GM12878 (cell line): Measurements from ENCODE around the gene RALGAPA2. TPM values are rescaled to one million over a fixed set of nuclear protein-coding genes. Genes with fewer than 3 reads are reported as not detected.

ENCODE experiments used
- BCL11A ChIP-seq: IDR thresholded peaks from 2 replicates; pipeline ENCODE4 v1.6.1; 2011; ENCODE audit warnings: low read depth, low read length
- CEBPB ChIP-seq, 2 experiments: fragments of 150-350 bp in 1 of 2; IDR thresholded peaks; 2 replicates each; pipeline ENCODE4 v1.6.1; 2012 to 2014; ENCODE audit warnings: low read depth in 2 of 2, low read length in 2 of 2, borderline replicate concordance in 1 of 2, inconsistent platforms in 1 of 2
- E2F4 ChIP-seq: IDR thresholded peaks from 2 replicates; pipeline ENCODE4 v1.6.1; 2012; ENCODE audit warnings: low read depth, low read length, improper control_type of control experiment
- EP300 ChIP-seq, 2 experiments: fragments of 150-350 bp in 1 of 2; IDR thresholded peaks; 2 replicates each; pipeline ENCODE4 v1.6.1; 2011 to 2012; ENCODE audit warnings: low read depth in 2 of 2, low read length in 2 of 2, borderline replicate concordance in 1 of 2, improper control_type of control experiment in 1 of 2, inconsistent platforms in 1 of 2; ENCODE audit not compliant: control insufficient read depth in 1 of 2
- FOXK2 ChIP-seq: fragments of 450-650 bp; IDR thresholded peaks from 2 replicates; pipeline ENCODE4 v1.6.1; 2017; ENCODE audit warnings: mild to moderate bottlenecking, moderate library complexity
- HDAC2 ChIP-seq: fragments of 200-600 bp; sonication (generic); IDR thresholded peaks from 2 replicates; pipeline ENCODE4 v1.6.1; 2017
- HDGF ChIP-seq: fragments of 450-650 bp; IDR thresholded peaks from 2 replicates; pipeline ENCODE4 v1.6.1; 2016; ENCODE audit warnings: antibody characterized with exemption
- MTA2 ChIP-seq: fragments of 450-650 bp; IDR thresholded peaks from 2 replicates; pipeline ENCODE4 v1.6.1; 2016; ENCODE audit warnings: low read depth, mild to moderate bottlenecking, moderate library complexity
- MYB ChIP-seq: fragments of 150-350 bp; IDR thresholded peaks from 2 replicates; pipeline ENCODE4 v1.6.1; 2014; ENCODE audit warnings: mild to moderate bottlenecking, low read depth, low read length, borderline replicate concordance
- NFIC ChIP-seq: IDR thresholded peaks from 2 replicates; pipeline ENCODE4 v1.6.1; 2012; ENCODE audit warnings: low read depth, mild to moderate bottlenecking, inconsistent platforms, low read length, moderate library complexity
- SMAD1 ChIP-seq: fragments of 450-650 bp; IDR thresholded peaks from 2 replicates; pipeline ENCODE4 v1.6.1; 2018; ENCODE audit warnings: mild to moderate bottlenecking, low read depth; ENCODE audit not compliant: partially characterized antibody
- SREBF1 ChIP-seq: IDR thresholded peaks from 2 replicates; pipeline ENCODE4 v1.6.1; 2012; ENCODE audit warnings: mild to moderate bottlenecking, low read length
- SRF ChIP-seq, 2 experiments: IDR thresholded peaks; 2 replicates each; pipeline ENCODE4 v1.6.1; 2011; ENCODE audit warnings: low read depth in 2 of 2, low read length in 2 of 2, mild to moderate bottlenecking in 1 of 2, moderate library complexity in 1 of 2
- SUPT20H ChIP-seq: IDR thresholded peaks from 2 replicates; pipeline ENCODE4 v1.6.1; 2011; ENCODE audit warnings: low read depth, mild to moderate bottlenecking, low read length, moderate library complexity, borderline replicate concordance; ENCODE audit not compliant: control insufficient read depth
- TAF1 ChIP-seq: IDR thresholded peaks from 2 replicates; pipeline ENCODE4 v1.6.1; 2011; ENCODE audit warnings: mild to moderate bottlenecking, low read depth, low read length, borderline replicate concordance
- TCF3 ChIP-seq: IDR thresholded peaks from 2 replicates; pipeline ENCODE4 v1.6.1; 2012; ENCODE audit warnings: low read depth, mild to moderate bottlenecking, low read length, borderline replicate concordance; ENCODE audit not compliant: insufficient read depth
- polyA plus RNA-seq, 11 experiments: library from polyadenylated mRNA; depleted of rRNA in 4 of 11; unstranded in 6 of 11; stranded (reverse) in 5 of 11; fragments of >200 nt; fragmentation: Nextera tagmentation in 4 of 11; fragmentation: Illumina TruSeq in 1 of 11; extraction: Ambion mirVana in 4 of 11; extraction: Trizol in 1 of 11; gene quantifications; 1 replicate in 1 of 11; 2 replicates in 10 of 11; pipeline versions ENCODE4 v1.2.1 to v1.2.3, GENCODE V29; 2011 to 2016; ENCODE audit warnings: inconsistent platforms in 2 of 11, missing spikeins in 2 of 11, low read depth in 1 of 11
- total RNA-seq, 4 experiments: library from RNA; depleted of rRNA in 3 of 4; stranded (reverse); fragments of >200 nt in 3 of 4; fragmentation: Illumina TruSeq in 1 of 4; extraction: Trizol in 1 of 4; gene quantifications; 2 replicates each; pipeline versions ENCODE4 v1.2.1 to v1.2.3, GENCODE V29; 2013 to 2021
- TF ChIP-seq, protein P1 (sequence below): fragments of 450-650 bp; IDR thresholded peaks from 2 replicates; pipeline ENCODE4 v1.6.1; 2018; ENCODE audit warnings: borderline replicate concordance, mild to moderate bottlenecking; ENCODE audit not compliant: partially characterized antibody
- TF ChIP-seq, protein P2 (sequence below): IDR thresholded peaks from 2 replicates; pipeline ENCODE4 v1.6.1; 2012; ENCODE audit warnings: mild to moderate bottlenecking, low read depth, low read length
- TF ChIP-seq, protein P3 (sequence below): IDR thresholded peaks from 2 replicates; pipeline ENCODE4 v1.6.1; 2011; ENCODE audit warnings: low read depth, low read length, improper control_type of control experiment, borderline replicate concordance
- TF ChIP-seq, protein P4 (sequence below): fragments of 450-650 bp; IDR thresholded peaks from 2 replicates; pipeline ENCODE4 v1.6.1; 2016; ENCODE audit warnings: mild to moderate bottlenecking

RALGAPA2 gene
- total and polyA plus RNA-seq, 10 of the 15 experiments (the other 5 are each of a cell fraction or from before 2014, with no cell fraction given), result 2.9 to 29.4 (median 19.6) TPM

- TF ChIP-seq HDAC2, result no peak
- TF ChIP-seq, protein P1, sequence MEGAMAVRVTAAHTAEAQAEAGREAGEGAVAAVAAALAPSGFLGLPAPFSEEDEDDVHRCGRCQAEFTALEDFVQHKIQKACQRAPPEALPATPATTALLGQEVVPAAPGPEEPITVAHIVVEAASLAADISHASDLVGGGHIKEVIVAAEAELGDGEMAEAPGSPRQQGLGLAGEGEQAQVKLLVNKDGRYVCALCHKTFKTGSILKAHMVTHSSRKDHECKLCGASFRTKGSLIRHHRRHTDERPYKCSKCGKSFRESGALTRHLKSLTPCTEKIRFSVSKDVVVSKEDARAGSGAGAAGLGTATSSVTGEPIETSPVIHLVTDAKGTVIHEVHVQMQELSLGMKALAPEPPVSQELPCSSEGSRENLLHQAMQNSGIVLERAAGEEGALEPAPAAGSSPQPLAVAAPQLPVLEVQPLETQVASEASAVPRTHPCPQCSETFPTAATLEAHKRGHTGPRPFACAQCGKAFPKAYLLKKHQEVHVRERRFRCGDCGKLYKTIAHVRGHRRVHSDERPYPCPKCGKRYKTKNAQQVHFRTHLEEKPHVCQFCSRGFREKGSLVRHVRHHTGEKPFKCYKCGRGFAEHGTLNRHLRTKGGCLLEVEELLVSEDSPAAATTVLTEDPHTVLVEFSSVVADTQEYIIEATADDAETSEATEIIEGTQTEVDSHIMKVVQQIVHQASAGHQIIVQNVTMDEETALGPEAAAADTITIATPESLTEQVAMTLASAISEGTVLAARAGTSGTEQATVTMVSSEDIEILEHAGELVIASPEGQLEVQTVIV, result no peak
- peak; percentile 94 for TF ChIP-seq MTA2
- TF ChIP-seq NFIC, result peak; percentile 86
- no peak for TF ChIP-seq E2F4
- TF ChIP-seq, protein P2, sequence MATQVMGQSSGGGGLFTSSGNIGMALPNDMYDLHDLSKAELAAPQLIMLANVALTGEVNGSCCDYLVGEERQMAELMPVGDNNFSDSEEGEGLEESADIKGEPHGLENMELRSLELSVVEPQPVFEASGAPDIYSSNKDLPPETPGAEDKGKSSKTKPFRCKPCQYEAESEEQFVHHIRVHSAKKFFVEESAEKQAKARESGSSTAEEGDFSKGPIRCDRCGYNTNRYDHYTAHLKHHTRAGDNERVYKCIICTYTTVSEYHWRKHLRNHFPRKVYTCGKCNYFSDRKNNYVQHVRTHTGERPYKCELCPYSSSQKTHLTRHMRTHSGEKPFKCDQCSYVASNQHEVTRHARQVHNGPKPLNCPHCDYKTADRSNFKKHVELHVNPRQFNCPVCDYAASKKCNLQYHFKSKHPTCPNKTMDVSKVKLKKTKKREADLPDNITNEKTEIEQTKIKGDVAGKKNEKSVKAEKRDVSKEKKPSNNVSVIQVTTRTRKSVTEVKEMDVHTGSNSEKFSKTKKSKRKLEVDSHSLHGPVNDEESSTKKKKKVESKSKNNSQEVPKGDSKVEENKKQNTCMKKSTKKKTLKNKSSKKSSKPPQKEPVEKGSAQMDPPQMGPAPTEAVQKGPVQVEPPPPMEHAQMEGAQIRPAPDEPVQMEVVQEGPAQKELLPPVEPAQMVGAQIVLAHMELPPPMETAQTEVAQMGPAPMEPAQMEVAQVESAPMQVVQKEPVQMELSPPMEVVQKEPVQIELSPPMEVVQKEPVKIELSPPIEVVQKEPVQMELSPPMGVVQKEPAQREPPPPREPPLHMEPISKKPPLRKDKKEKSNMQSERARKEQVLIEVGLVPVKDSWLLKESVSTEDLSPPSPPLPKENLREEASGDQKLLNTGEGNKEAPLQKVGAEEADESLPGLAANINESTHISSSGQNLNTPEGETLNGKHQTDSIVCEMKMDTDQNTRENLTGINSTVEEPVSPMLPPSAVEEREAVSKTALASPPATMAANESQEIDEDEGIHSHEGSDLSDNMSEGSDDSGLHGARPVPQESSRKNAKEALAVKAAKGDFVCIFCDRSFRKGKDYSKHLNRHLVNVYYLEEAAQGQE, result no peak
- TF ChIP-seq, protein P3, sequence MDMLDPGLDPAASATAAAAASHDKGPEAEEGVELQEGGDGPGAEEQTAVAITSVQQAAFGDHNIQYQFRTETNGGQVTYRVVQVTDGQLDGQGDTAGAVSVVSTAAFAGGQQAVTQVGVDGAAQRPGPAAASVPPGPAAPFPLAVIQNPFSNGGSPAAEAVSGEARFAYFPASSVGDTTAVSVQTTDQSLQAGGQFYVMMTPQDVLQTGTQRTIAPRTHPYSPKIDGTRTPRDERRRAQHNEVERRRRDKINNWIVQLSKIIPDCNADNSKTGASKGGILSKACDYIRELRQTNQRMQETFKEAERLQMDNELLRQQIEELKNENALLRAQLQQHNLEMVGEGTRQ, result no peak
- no peak for TF ChIP-seq SMAD1
- TF ChIP-seq HDGF, result peak; percentile 88; the same call in 1 of the 2 replicates
- 0 out of 2 replicates have a peak, but pooled peaks have one; percentile 47 for TF ChIP-seq TCF3
- peak; percentile 94 to 96; a peak in 3 of 4 replicates for TF ChIP-seq CEBPB (IDR thresholded peaks at IDR 0.05; ENCODE audit: borderline replicate concordance in 1 of 2, low read depth in 2 of 2, low read length in 2 of 2)
- no peak for TF ChIP-seq SREBF1
- no peak for TF ChIP-seq TAF1
- TF ChIP-seq, protein P4, sequence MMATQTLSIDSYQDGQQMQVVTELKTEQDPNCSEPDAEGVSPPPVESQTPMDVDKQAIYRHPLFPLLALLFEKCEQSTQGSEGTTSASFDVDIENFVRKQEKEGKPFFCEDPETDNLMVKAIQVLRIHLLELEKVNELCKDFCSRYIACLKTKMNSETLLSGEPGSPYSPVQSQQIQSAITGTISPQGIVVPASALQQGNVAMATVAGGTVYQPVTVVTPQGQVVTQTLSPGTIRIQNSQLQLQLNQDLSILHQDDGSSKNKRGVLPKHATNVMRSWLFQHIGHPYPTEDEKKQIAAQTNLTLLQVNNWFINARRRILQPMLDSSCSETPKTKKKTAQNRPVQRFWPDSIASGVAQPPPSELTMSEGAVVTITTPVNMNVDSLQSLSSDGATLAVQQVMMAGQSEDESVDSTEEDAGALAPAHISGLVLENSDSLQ, result peak; percentile 58
- peak; percentile 93; the same call in 1 of the 2 replicates for TF ChIP-seq BCL11A
- TF ChIP-seq SRF (IDR thresholded peaks at IDR 0.05; ENCODE audit: low read depth in 2 of 2, low read length in 2 of 2), result no peak
- no peak for TF ChIP-seq MYB
- TF ChIP-seq SUPT20H, result no peak
- peak; percentile 77; a peak in 3 of 4 replicates for TF ChIP-seq EP300 (IDR thresholded peaks at IDR 0.05; ENCODE audit: borderline replicate concordance in 1 of 2, control insufficient read depth in 1 of 2, low read depth in 2 of 2, low read length in 2 of 2)
- 0 out of 2 replicates have a peak, but pooled peaks have one; percentile 12 for TF ChIP-seq FOXK2
These were observed 246.0 kb downstream of the RALGAPA2 start (continued) for GRCh38 chr20:20466341-20466879.
